Measurements from ENCODE around the gene CORO2A.
"Not testable (repeated sequence)": the region's sequence is repeated elsewhere in the genome, so short reads cannot be mapped to it uniquely, and the experiment has no call there.

Gene CORO2A

DNA sequence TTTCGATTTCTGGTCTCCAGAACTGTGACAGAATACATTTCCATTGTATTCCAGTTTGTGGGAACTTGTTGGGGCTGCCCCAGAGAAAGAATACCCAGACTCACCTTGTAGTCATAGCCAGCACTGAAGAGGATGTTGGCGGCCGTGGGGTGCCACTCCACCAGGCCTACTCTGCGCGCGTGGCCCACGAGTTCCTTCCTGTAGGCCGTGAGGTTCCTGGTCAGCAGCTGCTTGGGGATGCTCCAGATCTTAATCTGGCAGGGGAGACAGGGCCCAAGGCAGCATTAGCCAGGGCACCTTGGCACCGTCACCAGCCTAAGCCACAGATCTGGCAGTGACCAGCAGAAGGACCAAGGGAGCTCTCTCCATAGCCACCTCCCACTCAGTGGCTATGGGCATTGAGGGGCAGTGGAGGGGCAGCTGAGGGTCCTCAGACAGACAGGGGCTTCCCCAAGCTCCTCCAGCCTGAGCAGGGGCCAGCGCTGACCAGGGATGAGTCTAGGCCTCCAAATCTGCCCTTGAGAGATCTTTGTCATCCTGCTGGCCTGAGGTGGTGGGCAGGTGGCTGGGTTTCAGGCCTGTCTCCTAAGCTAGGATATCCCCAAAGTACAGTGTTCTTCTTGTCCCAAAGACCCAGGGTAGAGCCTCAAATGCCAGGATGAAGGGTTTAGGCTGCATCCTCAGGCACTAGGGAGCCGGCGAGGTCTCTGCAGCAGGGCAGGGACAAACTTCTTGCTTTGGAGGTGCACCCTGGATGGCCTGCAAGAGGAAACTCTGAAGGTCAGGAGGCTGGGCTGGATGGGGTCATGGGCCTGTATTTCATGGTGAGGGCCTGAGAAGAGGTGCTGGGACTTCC is 57.5 kb downstream of the CORO2A start:
- Mint-ChIP-seq H3K27me3 (no peaks in the 10 kb centered on the region), H3K27ac (no peak overlapping the region), H3K36me3 (ENCODE audit: low read depth) (no peaks in the 10 kb centered on the region), H3K4me3 (no peak overlapping the region), H3K4me1 (ENCODE audit: low read depth) (no peaks in the 10 kb centered on the region), H3K9me3 (no peaks in the 10 kb centered on the region)

GRCh38 chr9:98132806-98133631 is 59.4 kb downstream of the CORO2A start:
- Mint-ChIP-seq H3K4me1 (ENCODE audit: low read depth) (peaks cover 7% of the 10 kb centered on the region), H3K27me3 (no peaks in the 10 kb centered on the region), H3K9me3 (no peaks in the 10 kb centered on the region), H3K4me3 (no peak overlapping the region), H3K27ac (no peak overlapping the region), H3K36me3 (ENCODE audit: low read depth) (no peaks in the 10 kb centered on the region)

DNA sequence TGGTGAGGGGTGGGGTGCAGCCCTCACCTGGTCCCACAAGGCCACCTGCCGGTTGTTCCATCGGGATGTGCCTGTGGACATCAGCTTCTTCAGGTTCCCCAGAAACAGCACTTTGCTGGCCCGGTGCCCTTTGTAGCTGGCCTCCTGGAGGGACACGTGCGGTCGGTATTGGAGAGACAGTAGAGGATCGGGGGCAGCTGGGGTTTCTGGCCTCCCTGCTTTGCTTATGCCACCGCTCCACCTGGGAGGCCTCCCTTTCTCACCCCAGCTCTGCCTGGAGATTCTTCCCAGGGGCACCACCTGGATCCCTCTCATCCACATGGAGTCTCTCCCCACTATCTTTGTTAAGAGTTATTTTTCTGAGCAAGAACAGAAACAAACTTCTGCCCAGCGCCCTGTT is 60.3 kb downstream of the CORO2A start:
- no peaks in the 10 kb centered on the region for H3K27me3 Mint-ChIP-seq
- no peak overlapping the region for H3K4me3 Mint-ChIP-seq
- no peak overlapping the region for H3K27ac Mint-ChIP-seq
- peaks cover 7% of the 10 kb centered on the region for H3K4me1 Mint-ChIP-seq (ENCODE audit: low read depth)
- no peaks in the 10 kb centered on the region for H3K36me3 Mint-ChIP-seq (ENCODE audit: low read depth)
- H3K9me3 Mint-ChIP-seq = no peaks in the 10 kb centered on the region

GRCh38 chr9:98130576-98131228 is 61.7 kb downstream of the CORO2A start:
- Mint-ChIP-seq H3K4me1 (ENCODE audit: low read depth) (peaks cover 7% of the 10 kb centered on the region), H3K36me3 (ENCODE audit: low read depth) (no peaks in the 10 kb centered on the region), H3K4me3 (no peak overlapping the region), H3K27ac (no peak overlapping the region), H3K27me3 (no peaks in the 10 kb centered on the region), H3K9me3 (no peaks in the 10 kb centered on the region)

GRCh38 chr9:98130060-98130459 is 62.4 kb downstream of the CORO2A start:
- H3K27ac Mint-ChIP-seq; H3K36me3 Mint-ChIP-seq (ENCODE audit: low read depth); H3K4me1 Mint-ChIP-seq (ENCODE audit: low read depth); H3K4me3 Mint-ChIP-seq; H3K9me3 Mint-ChIP-seq; H3K27me3 Mint-ChIP-seq: not testable (repeated sequence)

GRCh38 chr9:98129451-98129881 is 63.0 kb downstream of the CORO2A start:
- no peaks in the 10 kb centered on the region for H3K9me3 Mint-ChIP-seq
- peaks cover 7% of the 10 kb centered on the region for H3K4me1 Mint-ChIP-seq (ENCODE audit: low read depth)
- H3K27ac Mint-ChIP-seq = no peak overlapping the region
- H3K4me3 Mint-ChIP-seq = no peak overlapping the region
- no peaks in the 10 kb centered on the region for H3K27me3 Mint-ChIP-seq
- H3K36me3 Mint-ChIP-seq (ENCODE audit: low read depth) = no peaks in the 10 kb centered on the region

- Mint-ChIP-seq H3K4me1 (ENCODE audit: low read depth) (peaks cover 7% of the 10 kb centered on the region), H3K9me3 (no peaks in the 10 kb centered on the region), H3K27me3 (no peaks in the 10 kb centered on the region), H3K36me3 (ENCODE audit: low read depth) (no peaks in the 10 kb centered on the region), H3K27ac (no peak overlapping the region), H3K4me3 (no peak overlapping the region)
Measured at GRCh38 chr9:98128316-98128715, 64.1 kb downstream of the CORO2A start.

DNA sequence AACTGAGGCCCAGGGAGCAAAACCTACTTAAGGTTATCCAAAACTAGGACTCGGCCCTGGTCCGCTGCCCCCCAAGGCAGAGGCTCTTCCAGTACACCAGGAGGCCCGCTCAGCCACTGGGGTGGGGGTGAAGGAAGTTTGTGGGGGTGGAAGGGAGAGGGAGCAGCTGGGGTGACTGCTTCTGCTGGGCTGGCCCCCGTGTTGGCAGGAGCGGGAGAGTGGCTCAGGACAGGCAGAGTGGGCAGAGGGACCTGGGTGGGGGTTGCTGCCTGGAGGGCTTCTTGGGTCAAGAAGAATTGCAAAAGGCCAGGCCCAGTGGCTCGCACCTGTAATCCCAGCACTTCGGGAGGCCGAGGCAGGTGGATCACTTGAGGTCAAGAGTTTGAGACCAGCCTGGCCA is 65.2 kb downstream of the CORO2A start:
- Mint-ChIP-seq H3K4me1 (ENCODE audit: low read depth) (peaks cover 7% of the 10 kb centered on the region), H3K27ac (no peak overlapping the region), H3K4me3 (no peak overlapping the region)

GRCh38 chr9:98124637-98125426 is 67.6 kb downstream of the CORO2A start:
- Mint-ChIP-seq H3K36me3 (ENCODE audit: low read depth) (no peaks in the 10 kb centered on the region), H3K4me3 (no peak overlapping the region), H3K27me3 (no peaks in the 10 kb centered on the region), H3K27ac (no peak overlapping the region), H3K4me1 (ENCODE audit: low read depth) (peaks cover 20% of the 10 kb centered on the region), H3K9me3 (no peaks in the 10 kb centered on the region)

More for the DNA sequence above, 65.2 kb downstream of the CORO2A start:
- Mint-ChIP-seq H3K27me3 (no peaks in the 10 kb centered on the region), H3K9me3 (no peaks in the 10 kb centered on the region), H3K36me3 (ENCODE audit: low read depth) (no peaks in the 10 kb centered on the region)

GRCh38 chr9:98124091-98124490 is 68.3 kb downstream of the CORO2A start:
- not testable (repeated sequence) for H3K27ac Mint-ChIP-seq; H3K36me3 Mint-ChIP-seq (ENCODE audit: low read depth); H3K4me3 Mint-ChIP-seq; H3K9me3 Mint-ChIP-seq; H3K27me3 Mint-ChIP-seq
- H3K4me1 Mint-ChIP-seq (ENCODE audit: low read depth) = peaks cover 20% of the 10 kb centered on the region

GRCh38 chr9:98121058-98121457 is 71.4 kb downstream of the CORO2A start:
- Mint-ChIP-seq H3K4me3 (no peak overlapping the region), H3K36me3 (ENCODE audit: low read depth) (peaks cover 14% of the 10 kb centered on the region), H3K4me1 (ENCODE audit: low read depth) (peaks cover 33% of the 10 kb centered on the region), H3K27me3 (no peaks in the 10 kb centered on the region), H3K9me3 (no peaks in the 10 kb centered on the region), H3K27ac (no peak overlapping the region)

GRCh38 chr9:98120476-98120875 is 72.0 kb downstream of the CORO2A start:
- Mint-ChIP-seq H3K36me3 (ENCODE audit: low read depth) (peaks cover 14% of the 10 kb centered on the region), H3K27ac (peak overlapping the region; percentile 70), H3K4me3 (peak overlapping the region; percentile 89), H3K4me1 (ENCODE audit: low read depth) (peaks cover 33% of the 10 kb centered on the region), H3K9me3 (no peaks in the 10 kb centered on the region), H3K27me3 (no peaks in the 10 kb centered on the region)

GRCh38 chr9:98118640-98119601 is 73.5 kb downstream of the CORO2A start, which contains the start of gene TRIM14:
TRIM14 (minus strand) TSS chr9:98119222; CDS start chr9:98119188, 34 bp downstream.
- Mint-ChIP-seq H3K27me3 (no peaks in the 10 kb centered on the region), H3K4me1 (ENCODE audit: low read depth) (peaks cover 33% of the 10 kb centered on the region), H3K9me3 (no peaks in the 10 kb centered on the region), H3K4me3 (peak within 1 kb of the TSS; percentile 89), H3K27ac (peak within 1 kb of the TSS; percentile 93), H3K36me3 (ENCODE audit: low read depth) (peaks cover 18% of the 10 kb centered on the region)
